GM12875 (cell line): Measurements from ENCODE around the gene GTSE1.
"Not testable (repeated sequence)": the region's sequence is repeated elsewhere in the genome, so short reads cannot be mapped to it uniquely, and the experiment has no call there.

Experiments used
- H3K4me3 ChIP-seq: one replicate; pipeline ENCODE4 v1.5.1; 2011; ENCODE audit warnings: low read depth, low read length, control low read depth
- TF ChIP-seq, protein P1 (sequence below): IDR thresholded peaks from 2 replicates; pipeline ENCODE4 v1.5.1; 2011; ENCODE audit warnings: low read depth, mild to moderate bottlenecking, control low read depth, inconsistent platforms, low read length, moderate library complexity, borderline replicate concordance; ENCODE audit not compliant: insufficient read depth

The GTSE1 gene

GRCh38 chr22:46256358-46256958 lies 40.2 kb upstream of the GTSE1 start:
- TF ChIP-seq, protein P1, sequence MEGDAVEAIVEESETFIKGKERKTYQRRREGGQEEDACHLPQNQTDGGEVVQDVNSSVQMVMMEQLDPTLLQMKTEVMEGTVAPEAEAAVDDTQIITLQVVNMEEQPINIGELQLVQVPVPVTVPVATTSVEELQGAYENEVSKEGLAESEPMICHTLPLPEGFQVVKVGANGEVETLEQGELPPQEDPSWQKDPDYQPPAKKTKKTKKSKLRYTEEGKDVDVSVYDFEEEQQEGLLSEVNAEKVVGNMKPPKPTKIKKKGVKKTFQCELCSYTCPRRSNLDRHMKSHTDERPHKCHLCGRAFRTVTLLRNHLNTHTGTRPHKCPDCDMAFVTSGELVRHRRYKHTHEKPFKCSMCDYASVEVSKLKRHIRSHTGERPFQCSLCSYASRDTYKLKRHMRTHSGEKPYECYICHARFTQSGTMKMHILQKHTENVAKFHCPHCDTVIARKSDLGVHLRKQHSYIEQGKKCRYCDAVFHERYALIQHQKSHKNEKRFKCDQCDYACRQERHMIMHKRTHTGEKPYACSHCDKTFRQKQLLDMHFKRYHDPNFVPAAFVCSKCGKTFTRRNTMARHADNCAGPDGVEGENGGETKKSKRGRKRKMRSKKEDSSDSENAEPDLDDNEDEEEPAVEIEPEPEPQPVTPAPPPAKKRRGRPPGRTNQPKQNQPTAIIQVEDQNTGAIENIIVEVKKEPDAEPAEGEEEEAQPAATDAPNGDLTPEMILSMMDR = no peak
- H3K4me3 ChIP-seq = no peak overlapping the region

DNA sequence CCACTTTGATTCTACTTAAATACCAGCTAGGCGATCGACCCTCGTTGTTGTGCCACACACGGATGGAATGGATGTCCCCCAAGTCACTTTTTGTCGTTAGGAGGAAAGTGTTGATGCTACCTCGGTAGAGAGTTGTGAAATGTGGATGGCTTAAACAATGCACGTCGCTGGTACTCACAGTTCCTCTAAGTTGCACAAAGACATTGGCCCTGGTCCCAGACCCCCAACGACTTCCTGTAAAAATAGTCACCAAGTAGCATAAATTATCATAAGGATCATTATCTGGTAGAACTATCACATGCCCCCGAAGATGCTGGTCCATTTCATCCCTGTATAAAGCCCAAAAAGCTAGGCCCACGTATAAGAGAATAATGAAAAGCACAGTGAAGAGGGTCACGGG lies 37.3 kb upstream of the GTSE1 start:
- no peak overlapping the region for H3K4me3 ChIP-seq
- TF ChIP-seq, protein P1 = no peak

DNA sequence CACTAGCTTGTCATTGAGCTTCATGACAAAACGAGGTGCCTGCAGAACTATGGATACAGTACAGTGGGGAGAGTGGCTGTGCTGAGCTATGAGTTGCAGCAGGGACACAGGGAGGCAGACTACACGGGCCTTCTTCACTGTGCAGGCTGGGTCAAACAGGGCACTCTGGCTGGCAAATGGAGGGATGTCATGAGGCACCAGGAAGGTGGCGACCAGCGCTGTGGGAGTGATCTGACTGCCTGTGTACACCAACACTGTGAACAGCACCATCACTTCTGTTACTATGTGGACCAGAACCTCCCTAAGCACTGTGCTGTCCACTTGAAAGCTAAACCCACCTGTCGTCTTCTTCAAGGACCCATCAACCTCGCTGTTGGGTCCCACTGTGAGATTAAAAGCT lies 36.6 kb upstream of the GTSE1 start:
- H3K4me3 ChIP-seq = no peak overlapping the region
- TF ChIP-seq, protein P1 = no peak

GRCh38 chr22:46262449-46263215 lies 34.0 kb upstream of the GTSE1 start:
- TF ChIP-seq, protein P1 = no peak
- no peak overlapping the region for H3K4me3 ChIP-seq

GRCh38 chr22:46263216-46263590 lies 33.5 kb upstream of the GTSE1 start, which contains the start of gene PKDREJ:
Gene PKDREJ (minus strand): TSS chr22:46263343. CDS start chr22:46263322, 21 bp downstream.
- H3K4me3 ChIP-seq = no peak within 1 kb of the TSS
- TF ChIP-seq, protein P1 = no peak

DNA sequence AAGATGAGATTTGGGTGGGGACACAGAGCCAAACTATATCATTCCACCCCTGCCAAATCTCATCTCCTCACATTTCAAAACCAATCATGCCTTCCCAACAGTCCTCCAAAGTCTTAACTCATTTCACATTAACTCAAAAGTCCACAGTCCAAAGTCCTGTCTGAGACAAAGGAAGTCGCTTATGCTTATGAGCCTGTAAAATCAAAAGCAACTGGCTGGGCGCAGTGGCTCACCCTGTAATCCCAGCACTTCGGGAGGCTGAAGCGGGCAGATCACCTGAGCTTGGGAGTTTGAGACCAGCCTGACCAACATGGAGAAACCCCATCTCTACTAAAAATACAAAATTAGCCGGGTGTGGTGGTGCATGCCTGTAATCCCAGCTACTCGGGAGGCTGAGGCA lies 32.1 kb upstream of the GTSE1 start:
- H3K4me3 ChIP-seq = not testable (repeated sequence)

DNA sequence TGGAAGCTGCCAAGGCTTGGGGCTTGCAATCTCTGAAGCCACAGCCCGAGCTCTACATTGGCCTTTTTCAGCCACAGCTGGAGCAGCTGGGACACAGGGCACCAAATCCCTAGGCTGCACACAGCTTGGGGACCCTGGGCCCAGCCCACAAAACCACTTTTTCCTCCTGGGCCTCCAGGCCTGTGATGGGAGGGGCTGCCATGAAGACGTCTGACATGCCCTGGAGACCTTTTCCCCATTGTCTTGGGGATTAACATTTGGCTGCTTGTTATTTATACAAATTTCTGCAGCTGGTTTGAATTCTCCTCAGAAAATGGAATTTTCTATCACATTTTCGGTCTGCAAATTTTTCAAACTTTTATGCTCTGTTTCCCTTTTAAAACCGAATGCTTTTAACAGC lies 31.0 kb upstream of the GTSE1 start:
- not testable (repeated sequence) for H3K4me3 ChIP-seq
